ENCODE data around the gene SLC44A5.

Gene SLC44A5

GRCh38 chr1:75587692-75588091, 23.2 kb downstream of the SLC44A5 start:
- H3K27me3 ChIP-seq (ENCODE audit: insufficient read depth, low read length) = no peaks in the 10 kb centered on the region
- no peak overlapping the region for H3K4me3 ChIP-seq (ENCODE audit: low read depth, low read length, poor library complexity, severe bottlenecking)
- no peak overlapping the region for H3K9ac ChIP-seq (ENCODE audit: low read length)
- no peak overlapping the region for H3K4me2 ChIP-seq (ENCODE audit: low read length)
- no peaks in the 10 kb centered on the region for H3K4me1 ChIP-seq (ENCODE audit: insufficient read depth, low read length, severe bottlenecking)
- no peak overlapping the region for H2AFZ ChIP-seq (ENCODE audit: low read length)
- H3F3A ChIP-seq (ENCODE audit: insufficient read depth, low read length) = no peaks in the 10 kb centered on the region
- TF ChIP-seq EZH2 (IDR thresholded peaks at IDR 0.05; ENCODE audit: borderline replicate concordance, low read length) = no peak
- no peak for TF ChIP-seq CTCF (IDR thresholded peaks at IDR 0.05; ENCODE audit: low read length)
- H3K9me2 ChIP-seq (ENCODE audit: low read depth, low read length) = no peaks in the 10 kb centered on the region
- no peak overlapping the region for H3K27ac ChIP-seq (ENCODE audit: low read depth, low read length, poor library complexity, severe bottlenecking)
- H4K20me1 ChIP-seq (ENCODE audit: insufficient read depth, low read length) = no peaks in the 10 kb centered on the region
- H3K36me3 ChIP-seq (ENCODE audit: insufficient read depth, low read length) = no peaks in the 10 kb centered on the region
- H3K9me3 ChIP-seq (ENCODE audit: low read length) = no peaks in the 10 kb centered on the region
- no peaks in the 10 kb centered on the region for H3K79me2 ChIP-seq (ENCODE audit: insufficient read depth, low read length)

GRCh38 chr1:75583282-75583681, 27.6 kb downstream of the SLC44A5 start:
- no peak overlapping the region for H3K4me2 ChIP-seq (ENCODE audit: low read length)
- H2AFZ ChIP-seq (ENCODE audit: low read length) = no peak overlapping the region
- H3K9ac ChIP-seq (ENCODE audit: low read length) = no peak overlapping the region
- no peaks in the 10 kb centered on the region for H3K27me3 ChIP-seq (ENCODE audit: insufficient read depth, low read length)
- no peaks in the 10 kb centered on the region for H3K4me1 ChIP-seq (ENCODE audit: insufficient read depth, low read length, severe bottlenecking)
- TF ChIP-seq CTCF (IDR thresholded peaks at IDR 0.05; ENCODE audit: low read length) (no peak), EZH2 (IDR thresholded peaks at IDR 0.05; ENCODE audit: borderline replicate concordance, low read length) (no peak)
- H3K36me3 ChIP-seq (ENCODE audit: insufficient read depth, low read length) = no peaks in the 10 kb centered on the region
- no peaks in the 10 kb centered on the region for H3K79me2 ChIP-seq (ENCODE audit: insufficient read depth, low read length)
- H3K4me3 ChIP-seq (ENCODE audit: low read depth, low read length, poor library complexity, severe bottlenecking) = no peak overlapping the region
- H3K27ac ChIP-seq (ENCODE audit: low read depth, low read length, poor library complexity, severe bottlenecking) = no peak overlapping the region
- no peaks in the 10 kb centered on the region for H3K9me3 ChIP-seq (ENCODE audit: low read length)
- H3F3A ChIP-seq (ENCODE audit: insufficient read depth, low read length) = no peaks in the 10 kb centered on the region
- no peaks in the 10 kb centered on the region for H4K20me1 ChIP-seq (ENCODE audit: insufficient read depth, low read length)
- H3K9me2 ChIP-seq (ENCODE audit: low read depth, low read length) = no peaks in the 10 kb centered on the region

DNA sequence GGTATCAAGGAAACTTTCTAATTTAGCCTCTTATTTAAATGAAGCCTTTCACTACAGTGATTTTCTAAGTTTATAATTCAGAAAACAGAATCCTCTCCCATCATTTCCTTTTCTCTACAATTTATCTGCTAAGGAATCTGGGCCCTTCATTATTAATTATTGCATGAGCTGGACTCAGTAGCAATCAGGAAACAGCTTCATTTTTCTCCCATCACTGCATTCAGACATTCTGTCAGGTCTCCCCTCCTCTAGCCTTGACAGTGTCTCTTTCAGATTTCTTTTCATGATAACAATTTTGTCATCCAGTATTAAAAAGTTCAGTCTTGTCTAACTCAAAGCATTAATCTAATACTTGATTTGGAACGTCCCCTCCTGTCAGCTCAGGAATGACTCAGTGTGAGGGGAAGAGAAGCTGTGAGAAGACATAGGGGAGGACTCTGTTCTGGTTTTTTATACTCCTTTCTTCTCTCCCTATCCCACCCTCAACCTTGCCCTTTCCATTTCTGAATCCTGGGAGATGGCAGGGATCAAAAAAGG, 28.1 kb downstream of the SLC44A5 start:
- H3K27ac ChIP-seq (ENCODE audit: low read depth, low read length, poor library complexity, severe bottlenecking) = no peak overlapping the region
- no peaks in the 10 kb centered on the region for H3F3A ChIP-seq (ENCODE audit: insufficient read depth, low read length)
- no peaks in the 10 kb centered on the region for H4K20me1 ChIP-seq (ENCODE audit: insufficient read depth, low read length)
- H3K9me3 ChIP-seq (ENCODE audit: low read length) = no peaks in the 10 kb centered on the region
- no peaks in the 10 kb centered on the region for H3K9me2 ChIP-seq (ENCODE audit: low read depth, low read length)
- no peak overlapping the region for H3K4me3 ChIP-seq (ENCODE audit: low read depth, low read length, poor library complexity, severe bottlenecking)
- H3K9ac ChIP-seq (ENCODE audit: low read length) = no peak overlapping the region
- H2AFZ ChIP-seq (ENCODE audit: low read length) = no peak overlapping the region
- H3K4me2 ChIP-seq (ENCODE audit: low read length) = no peak overlapping the region
- no peaks in the 10 kb centered on the region for H3K79me2 ChIP-seq (ENCODE audit: insufficient read depth, low read length)
- TF ChIP-seq CTCF (IDR thresholded peaks at IDR 0.05; ENCODE audit: low read length) = no peak
- H3K27me3 ChIP-seq (ENCODE audit: insufficient read depth, low read length) = no peaks in the 10 kb centered on the region
- H3K4me1 ChIP-seq (ENCODE audit: insufficient read depth, low read length, severe bottlenecking) = no peaks in the 10 kb centered on the region
- no peaks in the 10 kb centered on the region for H3K36me3 ChIP-seq (ENCODE audit: insufficient read depth, low read length)

Measured in OCI-LY1 (cell line).